Right hindlimb (tissue), 1 donor: ENCODE results near the gene LACTB.

Source experiments
- DNase-seq: peaks from one replicate; pipeline ENCODE4 v3.0.0-alpha.2; 2018

The LACTB gene

DNA sequence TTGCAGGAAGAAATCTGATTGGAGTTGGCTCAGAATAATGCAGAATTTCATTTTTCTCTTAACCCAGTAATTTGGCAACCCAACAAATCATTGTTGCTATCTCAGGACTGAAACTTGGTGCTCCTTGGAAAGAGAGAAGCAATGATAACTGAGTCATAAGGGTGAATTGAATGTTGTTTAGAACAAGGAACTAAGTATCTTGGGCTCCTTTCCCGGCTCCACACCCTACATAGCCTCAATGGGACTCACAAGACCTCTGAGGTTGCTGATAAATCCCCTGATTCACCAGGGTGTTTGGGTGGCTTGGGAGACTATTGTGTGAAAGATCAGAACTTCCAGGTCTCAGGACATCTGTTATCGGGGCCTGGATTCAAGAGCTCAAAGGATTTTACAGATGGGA lies 60.0 kb downstream of the LACTB start:
- no peak for DNase-seq

DNA sequence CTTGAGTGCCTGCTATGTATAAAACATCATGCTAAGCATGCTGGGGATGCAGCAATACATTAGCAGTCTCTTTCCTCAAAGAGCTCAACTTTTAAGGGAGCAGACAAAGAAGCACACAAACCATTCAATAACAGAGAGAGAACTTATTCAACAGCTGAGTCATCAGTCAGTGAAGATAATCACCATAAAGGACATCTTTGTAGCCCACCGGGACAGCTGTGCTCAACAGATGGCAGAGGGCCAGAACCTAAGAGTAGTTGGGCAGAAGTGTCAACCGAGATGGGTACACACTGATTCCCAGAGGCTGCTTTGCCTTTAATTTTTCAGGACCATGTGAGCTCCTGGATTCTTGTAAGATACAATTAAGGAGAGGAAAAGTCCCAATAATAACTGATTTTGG lies 63.5 kb downstream of the LACTB start:
- no peak for DNase-seq

DNA sequence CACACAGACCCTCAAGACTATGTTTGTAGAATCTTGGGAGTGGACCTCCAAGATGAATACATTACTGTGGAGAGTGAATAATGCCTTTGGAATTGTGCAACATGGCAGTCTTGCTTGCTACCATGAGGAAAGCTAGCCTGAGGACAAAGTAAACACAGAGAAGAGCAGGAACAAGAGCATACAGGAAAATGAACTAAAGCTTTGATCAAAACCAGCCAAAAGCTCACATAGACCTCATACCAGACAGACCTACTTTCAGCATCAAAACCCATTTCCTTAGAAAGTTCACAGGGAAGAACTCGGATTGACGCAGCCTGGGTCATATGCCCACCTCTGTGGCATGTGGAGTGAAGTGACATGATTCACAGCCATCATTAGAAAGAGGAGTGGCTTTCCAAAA lies 64.4 kb downstream of the LACTB start:
- no peak for DNase-seq

DNA sequence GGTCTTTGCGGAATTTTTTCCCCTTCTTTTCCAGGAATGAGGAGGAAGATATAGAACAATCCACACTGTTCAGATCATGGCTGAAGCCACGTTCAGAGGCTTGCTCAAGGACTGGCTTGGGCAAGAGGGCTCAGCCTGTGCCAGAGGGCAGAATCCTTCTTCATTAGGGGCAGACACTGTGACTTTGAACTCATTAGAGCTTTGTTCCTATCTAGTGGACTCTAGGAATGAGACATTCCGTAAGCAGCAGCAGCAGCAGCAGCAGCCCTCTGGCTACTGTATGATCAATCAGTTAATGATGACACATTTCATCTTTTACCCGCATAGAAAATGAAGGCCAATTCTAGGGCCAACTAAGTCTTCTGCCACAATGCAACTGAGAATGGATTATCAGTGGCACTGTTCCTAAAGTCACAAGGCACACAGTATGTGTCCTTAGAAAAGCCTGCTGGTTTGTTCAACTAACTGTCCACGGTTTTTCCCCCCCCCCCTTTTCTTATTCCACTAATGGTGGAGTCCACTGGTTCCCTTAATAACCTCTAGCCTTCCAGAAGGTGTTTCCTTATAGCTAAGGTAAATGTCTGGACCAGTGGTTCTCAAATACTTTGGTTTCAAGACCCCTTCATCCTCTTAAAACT lies 66.0 kb downstream of the LACTB start:
- no peak for DNase-seq

DNA sequence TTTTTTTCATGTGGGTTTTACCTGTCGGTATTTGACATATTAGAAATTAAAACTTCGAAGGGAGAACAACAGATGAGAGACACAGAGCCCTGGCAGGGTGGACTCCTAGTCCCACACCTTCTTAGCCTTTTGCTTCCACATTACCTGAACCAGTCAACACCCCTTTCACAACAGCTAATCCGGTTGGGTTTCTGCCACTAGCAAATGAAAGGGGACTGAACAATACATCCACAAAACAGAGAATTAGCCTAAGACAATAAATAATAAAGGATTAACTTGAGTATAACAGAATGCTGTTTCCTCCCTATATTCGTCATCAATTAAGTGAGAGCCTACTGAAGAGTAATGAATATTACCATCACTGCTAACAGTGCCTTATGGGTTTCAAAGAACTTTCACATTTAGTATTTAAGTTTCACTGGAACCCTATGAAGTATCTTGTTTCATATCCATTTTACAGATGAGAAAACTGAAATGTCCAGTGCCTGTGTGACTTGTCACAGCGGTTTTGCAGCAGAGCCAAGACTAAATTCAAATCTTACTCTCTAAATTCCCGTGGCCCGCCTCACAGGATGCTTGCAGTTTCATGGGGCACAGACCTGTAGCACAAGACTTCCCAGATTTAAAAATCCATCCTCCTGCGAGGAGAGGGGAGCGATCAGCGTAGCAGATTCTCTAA lies 66.7 kb downstream of the LACTB start:
- no peak for DNase-seq

DNA sequence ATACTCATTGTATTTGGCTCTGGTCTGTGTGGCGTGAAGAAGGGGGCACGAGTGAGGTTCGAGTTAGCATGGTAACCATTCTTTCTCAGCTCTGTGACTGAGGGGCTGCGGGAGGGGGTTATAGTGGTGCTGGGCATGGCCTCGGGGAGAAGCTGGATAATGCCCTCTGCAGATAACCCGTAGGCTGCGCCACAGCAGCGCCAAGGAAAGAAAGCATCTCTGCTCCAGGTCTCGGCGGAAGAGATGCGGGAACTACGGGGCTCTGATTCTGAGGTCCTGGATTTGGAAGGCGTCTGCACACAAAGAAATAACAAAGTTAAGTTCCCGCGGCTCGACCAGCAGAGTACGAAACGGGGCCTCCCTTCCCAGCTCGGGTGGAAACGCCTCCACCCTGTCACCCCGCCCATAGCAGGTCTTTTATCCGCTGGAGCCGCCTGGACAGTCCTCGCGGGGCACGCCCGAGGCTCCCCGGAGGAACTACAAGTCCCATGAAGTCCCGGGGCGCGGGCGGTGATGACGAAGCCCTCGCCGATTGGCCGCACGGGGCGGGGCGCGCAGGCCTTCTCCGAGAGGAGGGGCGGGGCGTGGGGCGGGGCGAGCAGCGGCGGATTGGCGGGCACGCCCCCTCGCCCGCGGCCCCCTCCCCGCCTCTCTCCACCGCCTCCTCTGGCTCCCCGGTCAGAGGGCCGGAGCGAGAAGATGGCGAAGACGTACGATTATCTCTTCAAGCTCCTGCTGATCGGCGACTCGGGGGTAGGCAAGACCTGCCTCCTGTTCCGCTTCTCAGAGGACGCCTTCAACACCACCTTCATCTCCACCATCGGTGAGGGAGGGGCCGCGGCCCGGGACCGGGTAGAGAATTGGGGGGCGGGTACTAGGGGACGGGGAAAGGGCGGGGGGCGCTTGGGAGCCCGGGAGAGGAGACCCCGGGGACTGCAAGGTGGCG lies 67.5 kb downstream of the LACTB start, which contains the start of gene RAB8B:
TSS of gene RAB8B (plus strand) at position 681 of the 946 bp plus-strand sequence. CDS start at position 700, 19 bp downstream.
- peak; percentile 99 for DNase-seq

DNA sequence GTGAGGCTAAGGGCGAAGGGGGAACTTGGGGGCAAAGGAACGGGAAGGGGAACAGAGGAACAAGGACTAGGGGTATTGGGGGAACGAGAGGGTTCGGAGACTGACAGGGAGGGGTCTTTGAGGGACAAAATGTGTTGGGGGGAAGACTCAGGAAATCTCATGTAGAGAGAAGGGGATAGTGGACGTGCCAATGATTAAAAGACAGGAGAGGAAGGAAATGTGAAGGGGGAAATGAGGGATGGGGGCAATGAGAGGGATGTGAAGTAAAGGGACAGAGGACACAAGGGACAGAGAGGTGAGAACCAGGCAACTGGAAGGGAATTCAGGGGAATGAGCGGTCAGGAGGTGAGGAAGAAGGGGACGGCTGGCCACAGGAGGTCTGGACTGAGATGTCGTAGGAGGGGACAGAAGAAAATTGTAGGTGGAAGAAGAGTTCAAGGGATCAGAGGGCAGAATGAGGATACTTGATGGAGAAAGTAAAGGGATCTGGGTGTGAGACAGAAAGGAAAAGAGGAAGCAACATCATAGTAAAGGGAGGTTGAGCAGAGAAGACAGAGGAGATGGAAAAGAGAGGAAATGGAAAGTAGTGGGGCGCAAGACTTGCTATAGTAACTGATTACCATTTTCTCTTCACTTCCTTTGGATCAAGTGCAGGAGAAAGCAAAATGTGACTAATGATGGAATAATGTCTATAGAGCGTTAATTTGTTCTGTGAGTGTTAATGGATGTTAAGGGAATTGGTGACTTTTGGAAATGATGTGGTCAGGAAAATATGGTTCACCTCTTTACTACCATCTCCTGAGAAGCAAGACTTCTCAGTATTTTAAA lies 68.5 kb downstream of the LACTB start:
- no peak for DNase-seq

DNA sequence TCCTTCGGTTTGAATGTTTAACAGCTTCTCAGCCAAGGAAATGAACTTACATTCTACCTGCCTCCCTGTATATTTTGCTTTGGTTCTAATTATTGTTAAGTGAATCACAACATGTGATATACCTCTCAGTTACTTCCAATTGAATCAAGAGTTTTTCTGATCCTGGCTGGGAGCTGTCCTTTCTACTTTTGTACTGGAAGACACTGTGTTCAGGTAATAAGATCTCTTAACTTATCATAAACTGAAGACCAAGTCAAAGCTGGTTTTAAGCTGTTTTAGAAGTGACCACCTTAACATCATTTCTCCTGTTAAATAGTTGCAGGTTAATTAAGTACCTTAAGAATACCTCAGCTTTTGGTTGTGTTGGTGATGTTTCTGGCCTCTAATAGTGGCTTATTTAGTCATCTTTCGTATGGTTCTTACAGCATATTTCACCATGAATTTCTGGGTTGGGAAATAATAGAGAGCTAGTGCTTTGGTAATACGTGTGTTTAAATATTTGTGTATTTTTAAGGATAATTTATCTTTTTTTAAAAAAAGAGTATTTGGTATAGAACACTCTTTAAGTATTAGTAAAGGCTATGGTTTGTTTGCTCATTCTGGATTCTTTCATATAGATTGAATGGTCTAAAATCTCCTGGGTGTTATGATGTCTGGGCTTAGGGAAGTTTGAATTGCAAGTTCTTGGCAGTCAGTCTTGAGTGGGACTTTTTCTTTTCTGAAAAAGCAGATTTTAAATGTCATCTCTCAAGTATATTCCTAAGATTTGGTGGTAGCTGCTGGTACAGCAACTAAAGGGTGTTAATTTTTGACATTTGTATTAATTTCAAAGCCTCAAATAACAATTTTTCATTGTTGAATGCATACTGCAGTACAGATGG lies 69.3 kb downstream of the LACTB start:
- no peak for DNase-seq
